GM21723 (cell line): ENCODE results near the gene TBXAS1.

ENCODE experiments used
- ATAC-seq: cut with Tn5 transposase; IDR thresholded peaks from one replicate; pipeline ENCODE4 v1.9.1; 2021; ENCODE audit warnings: mild to moderate bottlenecking, moderate library complexity; ENCODE audit not compliant: unreplicated experiment

TBXAS1 gene

GRCh38 chr7:140018125-140019043 is 189.3 kb downstream of the TBXAS1 start:
- ATAC-seq: no peak

- no peak for ATAC-seq
Measured at GRCh38 chr7:140019172-140019571, 190.1 kb downstream of the TBXAS1 start.

- ATAC-seq: no peak
Measured at GRCh38 chr7:140019606-140020005, 190.5 kb downstream of the TBXAS1 start.

- ATAC-seq: no peak
Measured at GRCh38 chr7:140021603-140022002, 192.5 kb downstream of the TBXAS1 start.

- no peak for ATAC-seq
Measured at GRCh38 chr7:140022582-140023211, 193.6 kb downstream of the TBXAS1 start.

- no peak for ATAC-seq
Measured at GRCh38 chr7:140023728-140024127, 194.7 kb downstream of the TBXAS1 start.

- no peak for ATAC-seq
Measured at GRCh38 chr7:140024585-140024984, 195.5 kb downstream of the TBXAS1 start.

- ATAC-seq: no peak
Measured at GRCh38 chr7:140025241-140025640, 196.2 kb downstream of the TBXAS1 start.

GRCh38 chr7:140025814-140026433 is 196.9 kb downstream of the TBXAS1 start:
- no peak for ATAC-seq

- no peak for ATAC-seq
Measured at GRCh38 chr7:140026935-140027334, 197.9 kb downstream of the TBXAS1 start.

GRCh38 chr7:140027858-140028257 is 198.8 kb downstream of the TBXAS1 start:
- ATAC-seq: no peak

- ATAC-seq: no peak
Measured at GRCh38 chr7:140028311-140028710, 199.2 kb downstream of the TBXAS1 start.

- ATAC-seq: no peak
Measured at GRCh38 chr7:140029072-140029471, 200.0 kb downstream of the TBXAS1 start.

GRCh38 chr7:140031364-140031763 is 202.3 kb downstream of the TBXAS1 start:
- ATAC-seq: no peak

- ATAC-seq: no peak
Measured at GRCh38 chr7:140033036-140033435, 204.0 kb downstream of the TBXAS1 start.

GRCh38 chr7:140033779-140034363 is 204.8 kb downstream of the TBXAS1 start:
- ATAC-seq: no peak

- ATAC-seq: no peak
Measured at GRCh38 chr7:140034421-140034820, 205.4 kb downstream of the TBXAS1 start.

- no peak for ATAC-seq
Measured at GRCh38 chr7:140035400-140036223, 206.5 kb downstream of the TBXAS1 start.

- peak; percentile 59 for ATAC-seq
Measured at GRCh38 chr7:140036224-140036962, 207.3 kb downstream of the TBXAS1 start.

GRCh38 chr7:140039066-140039465 is 210.0 kb downstream of the TBXAS1 start:
- no peak for ATAC-seq
